ENCODE measurements around the gene PLEKHF1.

- no peak for TF ChIP-seq POLR2A (IDR thresholded peaks at IDR 0.05; ENCODE audit: borderline replicate concordance, extremely low read depth, insufficient read depth, insufficient read length)
- TF ChIP-seq, protein P1, sequence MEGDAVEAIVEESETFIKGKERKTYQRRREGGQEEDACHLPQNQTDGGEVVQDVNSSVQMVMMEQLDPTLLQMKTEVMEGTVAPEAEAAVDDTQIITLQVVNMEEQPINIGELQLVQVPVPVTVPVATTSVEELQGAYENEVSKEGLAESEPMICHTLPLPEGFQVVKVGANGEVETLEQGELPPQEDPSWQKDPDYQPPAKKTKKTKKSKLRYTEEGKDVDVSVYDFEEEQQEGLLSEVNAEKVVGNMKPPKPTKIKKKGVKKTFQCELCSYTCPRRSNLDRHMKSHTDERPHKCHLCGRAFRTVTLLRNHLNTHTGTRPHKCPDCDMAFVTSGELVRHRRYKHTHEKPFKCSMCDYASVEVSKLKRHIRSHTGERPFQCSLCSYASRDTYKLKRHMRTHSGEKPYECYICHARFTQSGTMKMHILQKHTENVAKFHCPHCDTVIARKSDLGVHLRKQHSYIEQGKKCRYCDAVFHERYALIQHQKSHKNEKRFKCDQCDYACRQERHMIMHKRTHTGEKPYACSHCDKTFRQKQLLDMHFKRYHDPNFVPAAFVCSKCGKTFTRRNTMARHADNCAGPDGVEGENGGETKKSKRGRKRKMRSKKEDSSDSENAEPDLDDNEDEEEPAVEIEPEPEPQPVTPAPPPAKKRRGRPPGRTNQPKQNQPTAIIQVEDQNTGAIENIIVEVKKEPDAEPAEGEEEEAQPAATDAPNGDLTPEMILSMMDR (IDR thresholded peaks at IDR 0.05 in 2 of 3, conservative IDR thresholded peaks at IDR 0.05 in 1 of 3; ENCODE audit: borderline replicate concordance in 1 of 3, insufficient read depth in 1 of 3, low read depth in 2 of 3, low read length in 2 of 3) = no peak
- TF ChIP-seq ATF3 (IDR thresholded peaks at IDR 0.05) = no peak
- no peak for TF ChIP-seq POLR2AphosphoS5 (IDR thresholded peaks at IDR 0.05; ENCODE audit: low read depth, low read length)
- TF ChIP-seq, protein P2, sequence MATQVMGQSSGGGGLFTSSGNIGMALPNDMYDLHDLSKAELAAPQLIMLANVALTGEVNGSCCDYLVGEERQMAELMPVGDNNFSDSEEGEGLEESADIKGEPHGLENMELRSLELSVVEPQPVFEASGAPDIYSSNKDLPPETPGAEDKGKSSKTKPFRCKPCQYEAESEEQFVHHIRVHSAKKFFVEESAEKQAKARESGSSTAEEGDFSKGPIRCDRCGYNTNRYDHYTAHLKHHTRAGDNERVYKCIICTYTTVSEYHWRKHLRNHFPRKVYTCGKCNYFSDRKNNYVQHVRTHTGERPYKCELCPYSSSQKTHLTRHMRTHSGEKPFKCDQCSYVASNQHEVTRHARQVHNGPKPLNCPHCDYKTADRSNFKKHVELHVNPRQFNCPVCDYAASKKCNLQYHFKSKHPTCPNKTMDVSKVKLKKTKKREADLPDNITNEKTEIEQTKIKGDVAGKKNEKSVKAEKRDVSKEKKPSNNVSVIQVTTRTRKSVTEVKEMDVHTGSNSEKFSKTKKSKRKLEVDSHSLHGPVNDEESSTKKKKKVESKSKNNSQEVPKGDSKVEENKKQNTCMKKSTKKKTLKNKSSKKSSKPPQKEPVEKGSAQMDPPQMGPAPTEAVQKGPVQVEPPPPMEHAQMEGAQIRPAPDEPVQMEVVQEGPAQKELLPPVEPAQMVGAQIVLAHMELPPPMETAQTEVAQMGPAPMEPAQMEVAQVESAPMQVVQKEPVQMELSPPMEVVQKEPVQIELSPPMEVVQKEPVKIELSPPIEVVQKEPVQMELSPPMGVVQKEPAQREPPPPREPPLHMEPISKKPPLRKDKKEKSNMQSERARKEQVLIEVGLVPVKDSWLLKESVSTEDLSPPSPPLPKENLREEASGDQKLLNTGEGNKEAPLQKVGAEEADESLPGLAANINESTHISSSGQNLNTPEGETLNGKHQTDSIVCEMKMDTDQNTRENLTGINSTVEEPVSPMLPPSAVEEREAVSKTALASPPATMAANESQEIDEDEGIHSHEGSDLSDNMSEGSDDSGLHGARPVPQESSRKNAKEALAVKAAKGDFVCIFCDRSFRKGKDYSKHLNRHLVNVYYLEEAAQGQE (IDR thresholded peaks at IDR 0.05; ENCODE audit: low read depth) = no peak
- no peak for TF ChIP-seq EZH2phosphoT487 (IDR thresholded peaks at IDR 0.05; ENCODE audit: borderline replicate concordance)
- no peak for TF ChIP-seq SIN3A (IDR thresholded peaks at IDR 0.05; ENCODE audit: low read depth)
- TF ChIP-seq, protein P3, sequence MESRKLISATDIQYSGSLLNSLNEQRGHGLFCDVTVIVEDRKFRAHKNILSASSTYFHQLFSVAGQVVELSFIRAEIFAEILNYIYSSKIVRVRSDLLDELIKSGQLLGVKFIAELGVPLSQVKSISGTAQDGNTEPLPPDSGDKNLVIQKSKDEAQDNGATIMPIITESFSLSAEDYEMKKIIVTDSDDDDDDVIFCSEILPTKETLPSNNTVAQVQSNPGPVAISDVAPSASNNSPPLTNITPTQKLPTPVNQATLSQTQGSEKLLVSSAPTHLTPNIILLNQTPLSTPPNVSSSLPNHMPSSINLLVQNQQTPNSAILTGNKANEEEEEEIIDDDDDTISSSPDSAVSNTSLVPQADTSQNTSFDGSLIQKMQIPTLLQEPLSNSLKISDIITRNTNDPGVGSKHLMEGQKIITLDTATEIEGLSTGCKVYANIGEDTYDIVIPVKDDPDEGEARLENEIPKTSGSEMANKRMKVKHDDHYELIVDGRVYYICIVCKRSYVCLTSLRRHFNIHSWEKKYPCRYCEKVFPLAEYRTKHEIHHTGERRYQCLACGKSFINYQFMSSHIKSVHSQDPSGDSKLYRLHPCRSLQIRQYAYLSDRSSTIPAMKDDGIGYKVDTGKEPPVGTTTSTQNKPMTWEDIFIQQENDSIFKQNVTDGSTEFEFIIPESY (IDR thresholded peaks at IDR 0.05; ENCODE audit: extremely low read depth, insufficient replicate concordance, low read length) = no peak
- TF ChIP-seq TCF7L2 (IDR thresholded peaks at IDR 0.05; ENCODE audit: borderline replicate concordance, extremely low read depth, insufficient read depth, insufficient read length) = no peak
- no peak for TF ChIP-seq EGR1 (IDR thresholded peaks at IDR 0.05; ENCODE audit: low read depth)
Observed at GRCh38 chr19:29635963-29636362, 29.3 kb upstream of the PLEKHF1 start.
